ENCODE results near the gene PSEN1.

DNA sequence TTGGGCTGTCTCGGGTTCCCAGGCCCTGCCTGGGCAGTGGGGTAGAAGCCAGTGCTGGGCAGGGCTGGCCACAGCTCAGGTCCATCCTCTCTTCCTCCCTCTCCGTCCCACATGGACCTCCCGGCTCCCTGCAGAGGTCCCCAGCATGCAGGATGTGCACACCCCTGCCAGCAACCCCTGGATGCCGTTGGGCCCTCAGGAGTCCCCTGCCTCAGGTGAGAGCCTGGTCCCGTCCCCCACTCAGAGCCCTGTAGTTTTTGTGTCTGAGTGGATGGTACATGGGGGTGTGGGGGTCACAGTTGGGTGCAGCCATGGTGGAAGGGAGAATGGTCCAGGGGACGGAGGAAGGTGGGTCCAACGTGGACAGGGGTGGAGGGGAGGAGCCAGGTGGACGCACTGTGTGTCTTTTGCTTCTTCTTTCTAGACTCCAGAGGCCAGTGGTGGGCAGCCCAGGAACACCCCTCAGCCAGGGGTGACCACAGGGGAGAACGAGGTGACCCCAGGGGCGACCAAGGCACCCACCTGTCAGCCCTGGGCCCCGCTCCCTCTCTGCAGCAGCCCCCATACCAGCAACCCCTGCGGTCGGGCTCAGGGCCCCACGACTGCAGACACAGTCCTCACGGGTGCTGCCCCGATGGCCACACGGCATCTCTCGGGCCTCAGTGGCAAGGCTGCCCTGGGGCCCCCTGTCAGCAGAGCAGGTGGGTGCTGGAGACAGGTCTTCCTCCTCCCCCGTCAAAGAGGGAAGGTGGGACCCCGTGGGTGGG, 122.7 kb downstream of the PSEN1 start:
- TF ChIP-seq, protein P1, sequence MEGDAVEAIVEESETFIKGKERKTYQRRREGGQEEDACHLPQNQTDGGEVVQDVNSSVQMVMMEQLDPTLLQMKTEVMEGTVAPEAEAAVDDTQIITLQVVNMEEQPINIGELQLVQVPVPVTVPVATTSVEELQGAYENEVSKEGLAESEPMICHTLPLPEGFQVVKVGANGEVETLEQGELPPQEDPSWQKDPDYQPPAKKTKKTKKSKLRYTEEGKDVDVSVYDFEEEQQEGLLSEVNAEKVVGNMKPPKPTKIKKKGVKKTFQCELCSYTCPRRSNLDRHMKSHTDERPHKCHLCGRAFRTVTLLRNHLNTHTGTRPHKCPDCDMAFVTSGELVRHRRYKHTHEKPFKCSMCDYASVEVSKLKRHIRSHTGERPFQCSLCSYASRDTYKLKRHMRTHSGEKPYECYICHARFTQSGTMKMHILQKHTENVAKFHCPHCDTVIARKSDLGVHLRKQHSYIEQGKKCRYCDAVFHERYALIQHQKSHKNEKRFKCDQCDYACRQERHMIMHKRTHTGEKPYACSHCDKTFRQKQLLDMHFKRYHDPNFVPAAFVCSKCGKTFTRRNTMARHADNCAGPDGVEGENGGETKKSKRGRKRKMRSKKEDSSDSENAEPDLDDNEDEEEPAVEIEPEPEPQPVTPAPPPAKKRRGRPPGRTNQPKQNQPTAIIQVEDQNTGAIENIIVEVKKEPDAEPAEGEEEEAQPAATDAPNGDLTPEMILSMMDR (IDR thresholded peaks at IDR 0.05), result no peak
- TF ChIP-seq EP300 (IDR thresholded peaks at IDR 0.05), result no peak

Data from tibial nerve (tissue), 4 donors.